Upper lobe of left lung (tissue), 4 donors: ENCODE data around the gene PLXNB2.

Experiments
- POLR2AphosphoS5 ChIP-seq, 2 donors: sonication (generic); formaldehyde crosslinking; IDR thresholded peaks; one replicate each; pipeline ENCODE4 v1.5.1; 2017; ENCODE audit warnings: antibody characterized with exemption in 2 of 2
- TF ChIP-seq, protein P1 (sequence below), 6 experiments: fragments of 450-650 bp in 4 of 6; fragments of 200-600 bp in 2 of 6; sonication (generic) in 2 of 6; IDR thresholded peaks; one replicate each; pipeline ENCODE4 v1.5.1; 2016 to 2019; ENCODE audit warnings: antibody characterized with exemption in 6 of 6

- TF ChIP-seq, protein P1, sequence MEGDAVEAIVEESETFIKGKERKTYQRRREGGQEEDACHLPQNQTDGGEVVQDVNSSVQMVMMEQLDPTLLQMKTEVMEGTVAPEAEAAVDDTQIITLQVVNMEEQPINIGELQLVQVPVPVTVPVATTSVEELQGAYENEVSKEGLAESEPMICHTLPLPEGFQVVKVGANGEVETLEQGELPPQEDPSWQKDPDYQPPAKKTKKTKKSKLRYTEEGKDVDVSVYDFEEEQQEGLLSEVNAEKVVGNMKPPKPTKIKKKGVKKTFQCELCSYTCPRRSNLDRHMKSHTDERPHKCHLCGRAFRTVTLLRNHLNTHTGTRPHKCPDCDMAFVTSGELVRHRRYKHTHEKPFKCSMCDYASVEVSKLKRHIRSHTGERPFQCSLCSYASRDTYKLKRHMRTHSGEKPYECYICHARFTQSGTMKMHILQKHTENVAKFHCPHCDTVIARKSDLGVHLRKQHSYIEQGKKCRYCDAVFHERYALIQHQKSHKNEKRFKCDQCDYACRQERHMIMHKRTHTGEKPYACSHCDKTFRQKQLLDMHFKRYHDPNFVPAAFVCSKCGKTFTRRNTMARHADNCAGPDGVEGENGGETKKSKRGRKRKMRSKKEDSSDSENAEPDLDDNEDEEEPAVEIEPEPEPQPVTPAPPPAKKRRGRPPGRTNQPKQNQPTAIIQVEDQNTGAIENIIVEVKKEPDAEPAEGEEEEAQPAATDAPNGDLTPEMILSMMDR (IDR thresholded peaks at IDR 0.05), result no peak
- no peak for TF ChIP-seq POLR2AphosphoS5 (IDR thresholded peaks at IDR 0.05)
Measured at GRCh38 chr22:50264946-50265669, 42.3 kb downstream of the PLXNB2 start.
